ENCODE data around the gene MAPKAPK5.

DNA sequence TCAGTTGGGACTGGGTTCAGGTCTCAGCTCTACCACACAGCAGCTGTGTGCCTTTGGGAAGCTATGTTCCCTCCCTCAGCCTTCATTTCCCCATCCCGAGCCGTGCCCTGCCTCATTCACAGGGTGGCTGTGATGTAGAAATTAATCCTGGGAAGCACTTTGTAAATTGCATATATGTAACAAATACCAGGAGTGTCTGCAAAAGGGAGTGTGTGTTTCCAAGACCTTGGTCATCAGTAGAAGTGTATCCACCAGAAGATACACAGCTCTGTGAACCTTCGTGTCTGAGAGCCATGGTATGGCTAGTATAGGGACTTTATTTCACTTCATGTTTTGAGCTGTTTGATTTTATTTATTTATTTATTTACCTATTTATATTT is 49.2 kb upstream of the MAPKAPK5 start:
- no peak for TF ChIP-seq GATA3 (IDR thresholded peaks at IDR 0.05; ENCODE audit: low read depth, low read length)
- TF ChIP-seq GATA2 (IDR thresholded peaks at IDR 0.05; ENCODE audit: low read depth, low read length) = no peak
